Stimulated activated CD4-positive, alpha-beta T cell treated with anti-CD3 and anti-CD28 coated beads, Interleukin-15, amount 100 ng/mL, for 24 hours (primary cell): ENCODE results near the gene RPS6KA1.
"Not testable (repeated sequence)": the region's sequence is repeated elsewhere in the genome, so short reads cannot be mapped to it uniquely, and the experiment has no call there.

Experiments
- DNase-seq: peaks from one replicate; pipeline ENCODE4 v3.0.0-alpha.2; 2020

The RPS6KA1 gene

GRCh38 chr1:26603856-26604255 lies 74.3 kb downstream of the RPS6KA1 start:
- no peak for DNase-seq

- DNase-seq, result no peak
These were observed 77.6 kb downstream of the RPS6KA1 start for GRCh38 chr1:26607186-26607585.

GRCh38 chr1:26608895-26609294 lies 79.3 kb downstream of the RPS6KA1 start:
- DNase-seq, result no peak

GRCh38 chr1:26610781-26611180 lies 81.2 kb downstream of the RPS6KA1 start:
- no peak for DNase-seq

GRCh38 chr1:26612627-26613026 lies 83.1 kb downstream of the RPS6KA1 start:
- DNase-seq, result not testable (repeated sequence)

- DNase-seq, result no peak
These were observed 85.3 kb downstream of the RPS6KA1 start for GRCh38 chr1:26614655-26615411.

GRCh38 chr1:26616881-26617280 lies 87.3 kb downstream of the RPS6KA1 start:
- DNase-seq, result no peak

GRCh38 chr1:26618561-26618960 lies 89.0 kb downstream of the RPS6KA1 start:
- DNase-seq, result no peak
